C4-2B (cell line): ENCODE results near the gene NKAP.

Experiments
- CTCF ChIP-seq: fragments of 450-650 bp; conservative IDR thresholded peaks from 2 replicates; pipeline ENCODE4 v1.5.1; 2017; ENCODE audit warnings: mild to moderate bottlenecking
- ZFX ChIP-seq: fragments of 450-650 bp; IDR thresholded peaks from 2 replicates; pipeline ENCODE4 v1.6.1; 2017

DNA sequence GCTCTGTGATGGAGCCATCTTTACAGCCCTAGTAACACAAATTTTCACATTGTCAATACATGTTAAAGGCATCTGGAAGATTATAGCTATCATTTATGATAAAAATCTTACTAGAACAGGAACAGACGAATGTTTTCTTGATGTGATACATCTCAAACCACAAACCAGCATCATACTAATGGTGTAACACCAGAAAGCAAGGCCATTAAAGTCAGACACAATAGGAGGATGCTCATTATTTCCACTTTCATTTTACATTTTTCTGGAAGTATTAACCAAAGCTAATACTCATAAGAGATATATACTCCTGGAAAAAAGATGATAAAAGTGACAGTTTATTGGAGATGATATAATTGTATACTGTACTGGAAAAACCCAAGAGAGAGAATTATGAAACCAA is 42.6 kb downstream of the NKAP start:
- TF ChIP-seq ZFX (no peak), CTCF (no peak)
